ENCODE data around the gene GRID2.

GRCh38 chr4:93289831-93290230, 986.1 kb downstream of the GRID2 start:
- TF ChIP-seq POLR2A (IDR thresholded peaks at IDR 0.05; ENCODE audit: low read depth, low read length) = no peak
- TF ChIP-seq TAF1 (IDR thresholded peaks at IDR 0.05; ENCODE audit: borderline replicate concordance, low read depth, low read length) = no peak
